Skin of body (tissue), 2 donors: ENCODE data around the gene PLA2G3. TPM values are rescaled to one million over a fixed set of nuclear protein-coding genes. Genes with fewer than 3 reads are reported as not detected.
A peak's percentile ranks its signal among the peaks of the same experiment; 100 is the strongest.

Experiments
- DNase-seq: peaks from one replicate; lab custom pipeline; 2025; lab: John Stamatoyannopoulos, UW
- total RNA-seq: library from RNA; depleted of rRNA; stranded (reverse); fragments of >200 nt; gene quantifications from one replicate; pipeline ENCODE4 v1.2.3, GENCODE V29; 2014

PLA2G3 gene
- total RNA-seq, 1 donor from 2014 or later = 0.49 TPM

- peak; percentile 37 for DNase-seq
Observed at GRCh38 chr22:31148953-31149627, 8.8 kb upstream of the PLA2G3 start.

- no peak for DNase-seq
Observed at GRCh38 chr22:31148488-31148887, 8.2 kb upstream of the PLA2G3 start.

GRCh38 chr22:31144223-31144622 lies 3.9 kb upstream of the PLA2G3 start:
- no peak for DNase-seq

- DNase-seq = no peak
Observed at GRCh38 chr22:31143537-31143936, 3.2 kb upstream of the PLA2G3 start.

- DNase-seq = no peak
Observed at GRCh38 chr22:31143038-31143437, 2.7 kb upstream of the PLA2G3 start.

- DNase-seq = no peak
Observed at GRCh38 chr22:31142285-31142684, 2.0 kb upstream of the PLA2G3 start.

GRCh38 chr22:31141551-31141950 lies 1.2 kb upstream of the PLA2G3 start:
- DNase-seq = no peak

GRCh38 chr22:31140746-31141145 lies 438 bp upstream of the PLA2G3 start:
- DNase-seq = no peak

- no peak for DNase-seq
Observed at GRCh38 chr22:31139066-31139465, 1.2 kb downstream of the PLA2G3 start.

- no peak for DNase-seq
Observed at GRCh38 chr22:31138126-31138525, 2.2 kb downstream of the PLA2G3 start.

GRCh38 chr22:31137721-31138120 lies 2.6 kb downstream of the PLA2G3 start:
- no peak for DNase-seq

- no peak for DNase-seq
Observed at GRCh38 chr22:31136711-31137110, 3.6 kb downstream of the PLA2G3 start.

GRCh38 chr22:31136155-31136554 lies 4.2 kb downstream of the PLA2G3 start:
- DNase-seq = no peak

GRCh38 chr22:31135706-31136105 lies 4.6 kb downstream of the PLA2G3 start:
- no peak for DNase-seq

GRCh38 chr22:31134688-31135087 lies 5.6 kb downstream of the PLA2G3 start:
- no peak for DNase-seq

- no peak for DNase-seq
Observed at GRCh38 chr22:31133911-31134310, 6.4 kb downstream of the PLA2G3 start.

- no peak for DNase-seq
Observed at GRCh38 chr22:31130873-31131272, 9.4 kb downstream of the PLA2G3 start.

GRCh38 chr22:31128156-31128555 lies 12.2 kb downstream of the PLA2G3 start:
- DNase-seq = no peak

- DNase-seq = no peak
Observed at GRCh38 chr22:31127181-31127772, 13.0 kb downstream of the PLA2G3 start.

GRCh38 chr22:31126869-31127175 lies 13.5 kb downstream of the PLA2G3 start:
- DNase-seq = no peak

- DNase-seq = no peak
Observed at GRCh38 chr22:31126128-31126868, 14.0 kb downstream of the PLA2G3 start.

GRCh38 chr22:31125521-31126117 lies 14.7 kb downstream of the PLA2G3 start:
- no peak for DNase-seq
